Measurements from ENCODE around the gene CMKLR1.

CMKLR1 gene

DNA sequence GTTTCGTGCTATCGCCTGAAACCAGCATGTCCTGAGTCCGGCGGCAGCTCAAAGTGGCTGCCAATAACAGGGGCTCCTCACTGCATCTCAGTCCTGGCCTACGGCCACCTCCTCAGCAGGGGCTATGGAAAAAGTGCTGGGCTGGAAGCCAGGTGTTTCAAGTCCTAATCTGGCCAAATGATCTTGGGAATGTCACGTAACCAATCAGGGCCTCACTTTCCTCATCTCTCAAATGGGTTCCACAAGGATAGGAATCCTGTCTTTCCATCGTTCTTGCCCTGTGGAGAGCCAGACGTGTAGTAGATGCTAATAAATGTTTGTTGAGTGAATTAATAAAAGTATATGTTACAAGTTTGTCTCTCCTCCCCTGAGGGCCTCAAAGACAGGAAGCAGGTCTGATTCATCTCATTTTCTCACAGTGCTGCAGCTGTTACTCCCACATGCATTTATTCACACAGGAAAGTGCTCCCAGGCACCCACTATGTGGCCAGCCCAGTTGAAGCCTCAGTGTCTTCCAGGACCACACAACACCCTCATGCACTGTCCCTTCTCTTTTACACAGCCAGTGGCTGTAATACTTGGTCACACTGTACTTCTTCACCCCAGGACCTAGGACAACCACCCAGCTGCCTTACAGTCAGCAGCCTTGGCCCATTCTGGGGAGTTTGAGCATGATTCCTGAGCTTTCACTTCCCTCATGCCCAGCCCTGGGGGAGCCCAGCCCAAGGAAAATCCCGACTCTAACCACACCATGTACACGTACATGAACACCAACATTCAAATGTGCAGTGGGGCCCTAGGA lies 5.0 kb downstream of the CMKLR1 start:
- Mint-ChIP-seq H3K36me3 (ENCODE audit: low read depth) (no peaks in the 10 kb centered on the region), H3K27me3 (peaks cover 28% of the 10 kb centered on the region), H3K9me3 (no peaks in the 10 kb centered on the region), H3K4me3 (no peak overlapping the region), H3K27ac (no peak overlapping the region), H3K4me1 (ENCODE audit: low read depth) (peaks cover 4% of the 10 kb centered on the region)
- DNase-seq: no peak

DNA sequence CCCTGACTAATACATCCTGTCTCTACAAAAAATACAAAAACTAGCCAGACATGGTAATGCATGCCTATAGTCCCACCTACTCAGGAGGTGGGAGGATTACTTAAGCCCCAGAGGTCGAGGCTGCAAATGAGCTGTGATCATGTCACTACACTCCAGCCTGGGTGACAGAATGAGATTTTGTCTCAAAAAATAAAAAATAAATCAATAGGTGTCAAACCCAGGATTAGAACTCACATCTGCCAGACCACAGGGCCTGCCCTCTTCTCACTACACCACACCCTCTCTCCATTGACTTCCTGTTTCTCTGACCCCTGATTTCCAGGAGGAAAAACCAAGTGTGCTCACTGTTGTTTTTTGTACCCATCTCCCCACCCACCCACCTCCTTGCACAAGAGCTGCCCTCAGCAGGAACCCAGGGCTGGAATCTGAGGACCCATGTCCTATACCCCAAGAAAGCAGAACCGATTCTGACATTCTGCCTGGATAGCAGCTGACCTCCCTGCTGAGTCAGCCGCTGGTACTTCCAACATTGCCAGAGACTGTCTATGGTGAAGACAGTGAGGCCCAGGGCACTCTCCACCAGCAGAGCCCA lies 6.2 kb downstream of the CMKLR1 start:
- Mint-ChIP-seq H3K9me3 (no peaks in the 10 kb centered on the region), H3K4me3 (no peak overlapping the region), H3K27me3 (peaks cover 15% of the 10 kb centered on the region), H3K4me1 (ENCODE audit: low read depth) (peaks cover 4% of the 10 kb centered on the region), H3K27ac (no peak overlapping the region), H3K36me3 (ENCODE audit: low read depth) (no peaks in the 10 kb centered on the region)
- no peak for DNase-seq

DNA sequence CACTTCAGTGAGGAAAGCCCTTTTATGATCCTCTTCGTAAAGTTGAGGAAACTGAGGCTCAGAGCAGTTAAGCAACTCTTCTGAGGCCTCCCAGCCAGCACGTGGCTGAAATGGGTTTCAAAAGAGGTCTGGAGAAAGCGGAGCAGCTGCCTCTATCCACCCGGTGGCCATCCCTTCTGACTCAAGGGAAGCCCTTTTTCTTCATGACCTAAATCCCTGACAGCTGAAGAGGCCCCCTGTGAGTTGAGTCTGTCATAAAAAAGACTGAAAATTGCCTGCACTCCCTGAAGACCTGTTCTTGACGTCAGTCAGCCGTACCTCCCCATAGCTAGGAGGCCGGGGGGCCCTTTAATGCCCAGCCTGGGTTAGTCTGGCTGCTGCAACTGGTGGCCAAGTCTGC lies 10.7 kb downstream of the CMKLR1 start:
- Mint-ChIP-seq H3K4me3 (no peak overlapping the region), H3K27me3 (no peaks in the 10 kb centered on the region), H3K9me3 (no peaks in the 10 kb centered on the region), H3K36me3 (ENCODE audit: low read depth) (no peaks in the 10 kb centered on the region), H3K4me1 (ENCODE audit: low read depth) (no peaks in the 10 kb centered on the region), H3K27ac (no peak overlapping the region)
- DNase-seq: no peak

DNA sequence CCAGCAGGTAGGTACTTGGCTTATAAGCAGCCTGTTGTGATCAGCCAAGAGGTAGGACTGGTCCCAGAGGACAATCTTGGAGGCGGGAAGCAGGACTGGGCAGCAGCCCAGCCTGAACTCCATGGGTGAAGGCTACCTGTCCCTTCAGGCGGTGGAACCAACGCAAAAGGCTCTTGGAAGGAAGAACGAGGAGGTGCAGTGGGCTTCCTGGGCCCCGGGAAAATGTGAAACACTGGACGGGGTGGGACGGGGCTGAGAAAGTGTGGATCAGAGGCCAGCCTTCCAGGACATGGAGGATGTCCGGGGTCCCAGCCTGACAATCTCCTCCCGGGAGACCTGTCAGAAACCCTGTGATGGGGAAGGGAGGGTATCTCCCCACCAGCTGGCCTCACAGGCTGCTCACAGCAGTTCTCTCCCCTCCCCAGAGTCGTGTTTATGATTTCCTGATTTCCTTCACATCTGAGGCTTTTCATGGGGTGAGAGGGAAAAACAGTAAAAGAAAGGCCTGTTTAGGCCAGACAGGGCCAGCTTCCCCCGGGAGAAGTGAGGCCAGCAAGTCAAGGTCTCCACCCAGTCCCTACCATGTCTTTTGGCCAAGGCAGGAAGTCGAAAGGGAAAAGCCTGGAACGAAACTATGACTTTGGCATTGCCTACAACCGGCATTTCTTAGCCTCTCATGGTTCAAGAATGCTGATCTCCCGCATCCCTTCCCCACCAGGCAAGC lies 11.3 kb downstream of the CMKLR1 start:
- no peaks in the 10 kb centered on the region for H3K9me3 Mint-ChIP-seq
- peaks cover under 1% of the 10 kb centered on the region for H3K27me3 Mint-ChIP-seq
- no peak overlapping the region for H3K27ac Mint-ChIP-seq
- no peaks in the 10 kb centered on the region for H3K4me1 Mint-ChIP-seq (ENCODE audit: low read depth)
- no peak overlapping the region for H3K4me3 Mint-ChIP-seq
- DNase-seq: no peak
- H3K36me3 Mint-ChIP-seq (ENCODE audit: low read depth): no peaks in the 10 kb centered on the region

DNA sequence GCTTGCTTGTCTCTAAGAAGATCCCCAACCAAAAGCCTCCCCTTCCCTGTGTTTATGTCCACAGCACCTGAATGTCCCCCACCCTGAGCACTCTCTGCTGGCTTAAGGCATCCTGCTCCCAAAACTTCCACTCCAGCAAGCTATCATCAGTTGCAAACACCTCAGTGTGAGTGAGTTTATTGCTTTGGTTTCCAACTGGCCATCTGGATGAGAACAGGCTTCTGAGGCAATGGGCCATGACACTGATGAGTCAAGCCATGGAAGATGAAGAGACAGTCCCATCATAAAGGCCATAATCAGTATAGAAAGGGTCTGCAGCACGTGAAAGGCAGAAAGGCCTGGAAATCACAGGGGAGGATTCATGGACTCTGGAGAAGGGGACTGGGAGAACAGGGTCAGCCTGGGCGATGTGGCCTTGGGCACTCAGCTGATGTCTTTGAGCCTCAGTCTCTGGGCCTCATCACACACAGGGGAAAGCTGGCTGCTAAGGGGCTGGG lies 12.8 kb downstream of the CMKLR1 start:
- peaks cover 8% of the 10 kb centered on the region for H3K27me3 Mint-ChIP-seq
- no peak overlapping the region for H3K4me3 Mint-ChIP-seq
- H3K36me3 Mint-ChIP-seq (ENCODE audit: low read depth): no peaks in the 10 kb centered on the region
- no peaks in the 10 kb centered on the region for H3K9me3 Mint-ChIP-seq
- no peak for DNase-seq
- no peaks in the 10 kb centered on the region for H3K4me1 Mint-ChIP-seq (ENCODE audit: low read depth)
- H3K27ac Mint-ChIP-seq: no peak overlapping the region

DNA sequence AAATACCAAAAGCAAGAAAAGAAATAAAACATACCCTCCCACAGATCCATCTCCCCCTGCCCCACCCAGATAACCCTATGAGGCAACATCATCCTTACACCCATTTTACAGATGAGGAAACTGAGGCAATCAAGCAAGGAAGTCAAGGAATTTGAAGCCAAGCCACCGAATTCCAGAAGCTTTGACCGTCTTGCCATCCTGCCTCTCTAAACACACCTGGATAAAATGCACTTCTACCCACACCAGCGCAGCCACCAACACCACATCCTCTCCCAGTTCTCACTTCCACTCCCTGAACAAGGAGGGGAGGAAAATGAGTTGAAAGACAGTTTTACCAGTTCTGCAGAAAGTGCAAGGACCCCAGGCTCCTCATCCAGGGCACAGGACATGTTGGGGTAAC lies 13.6 kb downstream of the CMKLR1 start:
- H3K27ac Mint-ChIP-seq: no peak overlapping the region
- H3K27me3 Mint-ChIP-seq: peaks cover 8% of the 10 kb centered on the region
- H3K9me3 Mint-ChIP-seq: no peaks in the 10 kb centered on the region
- no peak for DNase-seq
- no peaks in the 10 kb centered on the region for H3K36me3 Mint-ChIP-seq (ENCODE audit: low read depth)
- no peaks in the 10 kb centered on the region for H3K4me1 Mint-ChIP-seq (ENCODE audit: low read depth)
- no peak overlapping the region for H3K4me3 Mint-ChIP-seq

DNA sequence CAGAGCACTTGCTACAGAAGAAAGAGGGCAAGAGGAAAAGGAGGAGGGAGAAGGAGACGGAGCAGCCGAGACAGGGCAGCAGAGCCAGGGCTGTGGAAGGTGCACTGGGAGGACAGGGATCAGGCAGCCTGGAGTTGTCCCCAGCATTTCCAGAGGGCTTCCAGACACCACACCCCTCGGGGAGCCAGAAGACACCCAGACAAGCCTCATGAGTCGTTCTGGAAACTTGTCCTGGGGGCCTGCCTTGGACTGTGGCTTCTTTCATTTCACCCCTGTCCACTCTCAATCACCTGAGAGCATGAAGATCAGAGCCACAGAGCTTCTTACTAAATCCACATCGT lies 14.1 kb downstream of the CMKLR1 start:
- no peak overlapping the region for H3K4me3 Mint-ChIP-seq
- H3K4me1 Mint-ChIP-seq (ENCODE audit: low read depth): no peaks in the 10 kb centered on the region
- peaks cover 8% of the 10 kb centered on the region for H3K27me3 Mint-ChIP-seq
- no peaks in the 10 kb centered on the region for H3K9me3 Mint-ChIP-seq
- H3K27ac Mint-ChIP-seq: no peak overlapping the region
- H3K36me3 Mint-ChIP-seq (ENCODE audit: low read depth): no peaks in the 10 kb centered on the region
- no peak for DNase-seq

DNA sequence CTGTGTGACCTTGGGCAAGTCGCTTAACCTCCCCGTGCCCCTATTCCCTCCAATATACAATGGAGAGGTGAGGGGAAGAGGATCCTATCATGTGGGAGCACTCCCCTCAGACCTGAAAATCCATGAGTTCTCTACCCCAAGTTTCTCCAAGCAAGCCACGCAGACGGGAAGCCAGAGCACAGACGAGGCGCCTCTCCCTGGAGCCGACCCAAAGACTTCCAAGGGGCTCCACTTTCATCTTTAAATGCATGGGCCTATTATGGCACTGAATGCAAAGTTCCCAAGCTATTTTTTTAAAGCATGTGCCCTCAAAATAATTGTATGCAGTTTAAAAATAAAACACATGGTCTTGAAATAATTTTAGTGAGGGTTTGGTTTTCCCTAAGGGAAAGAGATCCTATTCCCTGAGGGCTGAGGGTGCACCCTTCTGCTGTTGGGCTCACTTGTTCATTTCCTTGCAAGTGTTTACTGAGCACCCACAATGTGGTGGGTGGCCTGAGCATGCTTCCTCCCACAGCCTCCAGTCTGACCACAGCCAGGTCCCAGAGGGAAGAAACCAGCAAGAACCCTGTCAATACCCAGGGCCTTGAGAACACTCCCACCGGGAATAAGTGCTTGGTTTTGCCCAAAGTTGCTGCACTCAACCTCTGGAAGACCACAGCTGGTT lies 14.6 kb downstream of the CMKLR1 start:
- no peak for DNase-seq
- no peak overlapping the region for H3K27ac Mint-ChIP-seq
- H3K9me3 Mint-ChIP-seq: no peaks in the 10 kb centered on the region
- peaks cover 8% of the 10 kb centered on the region for H3K27me3 Mint-ChIP-seq
- no peaks in the 10 kb centered on the region for H3K36me3 Mint-ChIP-seq (ENCODE audit: low read depth)
- no peak overlapping the region for H3K4me3 Mint-ChIP-seq
- no peaks in the 10 kb centered on the region for H3K4me1 Mint-ChIP-seq (ENCODE audit: low read depth)

DNA sequence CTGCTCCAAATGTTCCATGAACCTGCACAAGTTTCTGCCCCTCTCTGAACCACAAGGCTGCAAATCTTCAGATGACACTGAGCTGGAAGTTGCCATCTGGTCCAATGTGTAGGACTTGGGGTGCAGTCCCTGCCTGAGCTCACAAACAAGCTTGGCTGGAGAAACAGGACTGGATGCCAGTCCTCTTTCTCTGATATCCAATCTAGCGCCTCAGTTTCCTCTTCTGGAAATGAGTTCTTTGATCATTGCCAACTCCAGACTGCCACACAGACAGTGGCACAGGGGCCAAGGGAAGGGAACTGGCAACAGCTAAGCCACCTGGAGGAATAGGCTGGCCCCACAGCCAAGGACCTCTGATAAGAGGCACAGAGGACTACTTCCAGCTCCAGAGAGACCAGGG lies 15.5 kb downstream of the CMKLR1 start:
- Mint-ChIP-seq H3K27ac (no peak overlapping the region), H3K27me3 (peaks cover 8% of the 10 kb centered on the region), H3K4me3 (no peak overlapping the region), H3K9me3 (no peaks in the 10 kb centered on the region), H3K36me3 (ENCODE audit: low read depth) (no peaks in the 10 kb centered on the region), H3K4me1 (ENCODE audit: low read depth) (no peaks in the 10 kb centered on the region)
- no peak for DNase-seq

DNA sequence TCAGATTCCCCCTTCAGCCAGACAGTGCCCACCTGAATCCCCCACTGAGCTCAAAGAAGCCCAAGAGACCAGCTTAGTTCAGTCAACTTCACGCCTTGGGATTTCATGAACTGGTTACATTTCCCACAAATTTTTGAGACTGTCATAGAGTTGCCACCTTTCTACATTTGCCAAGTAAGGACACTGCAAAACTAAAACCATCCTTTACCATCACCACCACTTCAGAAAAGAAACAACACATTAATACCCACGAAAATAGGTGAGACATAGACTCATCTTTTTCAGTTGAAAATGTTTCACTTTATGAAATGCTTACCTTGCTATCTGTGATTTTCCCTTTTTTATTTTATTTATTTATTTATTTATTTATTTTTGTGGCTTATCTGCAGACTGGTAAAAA lies 16.1 kb downstream of the CMKLR1 start:
- Mint-ChIP-seq H3K9me3 (no peaks in the 10 kb centered on the region), H3K27ac (no peak overlapping the region), H3K36me3 (ENCODE audit: low read depth) (no peaks in the 10 kb centered on the region), H3K4me3 (no peak overlapping the region), H3K4me1 (ENCODE audit: low read depth) (no peaks in the 10 kb centered on the region), H3K27me3 (peaks cover 8% of the 10 kb centered on the region)
- DNase-seq: no peak

DNA sequence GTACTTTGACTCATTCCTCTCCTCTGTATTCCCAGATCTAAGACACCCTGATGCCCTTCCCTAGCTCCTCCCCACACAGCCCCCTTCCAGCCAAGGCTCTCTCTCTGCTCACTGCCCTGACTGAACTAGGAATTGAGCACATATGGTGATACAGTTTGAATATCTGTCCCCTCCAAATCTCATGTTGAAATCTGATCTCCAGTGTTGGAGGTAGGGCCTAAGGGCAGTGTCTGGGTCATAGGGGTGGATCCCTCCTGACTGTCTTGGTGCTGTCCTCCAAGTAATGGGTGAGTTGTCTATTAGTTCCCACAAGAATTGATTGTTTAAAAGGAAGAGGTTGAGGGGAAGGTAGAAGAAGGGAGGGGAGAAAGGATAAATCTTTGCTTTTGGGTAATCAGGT lies 17.4 kb downstream of the CMKLR1 start:
- no peak overlapping the region for H3K4me3 Mint-ChIP-seq
- H3K27me3 Mint-ChIP-seq: peaks cover 8% of the 10 kb centered on the region
- no peak for DNase-seq
- no peaks in the 10 kb centered on the region for H3K9me3 Mint-ChIP-seq
- H3K36me3 Mint-ChIP-seq (ENCODE audit: low read depth): no peaks in the 10 kb centered on the region
- no peak overlapping the region for H3K27ac Mint-ChIP-seq
- no peaks in the 10 kb centered on the region for H3K4me1 Mint-ChIP-seq (ENCODE audit: low read depth)

DNA sequence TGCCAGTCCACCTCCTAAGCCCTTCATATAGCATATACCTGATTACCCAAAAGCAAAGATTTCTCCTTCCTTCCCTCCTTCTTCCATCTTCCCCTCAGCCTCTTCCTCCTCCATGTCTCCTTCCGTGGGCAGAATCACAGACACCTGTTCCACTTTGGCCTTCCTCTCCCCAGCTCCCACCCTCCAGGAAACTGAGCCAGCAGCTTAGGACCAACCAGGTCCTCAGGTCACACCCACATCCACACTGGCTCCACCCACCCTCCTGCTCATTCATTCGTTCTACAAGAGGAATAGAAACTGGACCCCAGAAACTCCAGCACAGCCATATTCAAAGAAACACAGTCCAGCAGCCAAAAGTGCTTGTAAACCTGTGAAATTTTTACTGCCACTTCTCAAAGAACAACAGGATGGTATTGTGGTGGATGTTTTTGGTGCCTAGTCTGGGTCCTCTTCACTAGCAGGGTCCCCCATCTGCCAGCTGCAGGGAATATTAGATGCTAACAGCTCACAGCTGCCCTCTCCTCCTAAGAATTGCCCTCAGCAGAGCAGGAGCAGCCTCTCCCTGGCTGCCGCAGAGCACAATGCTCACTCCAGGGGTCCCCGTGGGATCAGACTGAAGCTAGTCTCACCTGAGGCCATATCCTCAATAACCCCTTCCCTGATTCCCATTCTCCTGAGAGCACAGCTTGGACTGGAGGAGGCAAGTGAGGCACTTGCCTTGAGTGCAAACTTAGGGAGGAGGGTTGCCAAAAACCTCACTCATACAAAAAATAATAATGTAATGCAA lies 18.4 kb downstream of the CMKLR1 start:
- Mint-ChIP-seq H3K4me1 (ENCODE audit: low read depth) (no peaks in the 10 kb centered on the region), H3K4me3 (no peak overlapping the region), H3K27ac (no peak overlapping the region), H3K9me3 (no peaks in the 10 kb centered on the region), H3K36me3 (ENCODE audit: low read depth) (no peaks in the 10 kb centered on the region), H3K27me3 (peaks cover 8% of the 10 kb centered on the region)
- DNase-seq: no peak

DNA sequence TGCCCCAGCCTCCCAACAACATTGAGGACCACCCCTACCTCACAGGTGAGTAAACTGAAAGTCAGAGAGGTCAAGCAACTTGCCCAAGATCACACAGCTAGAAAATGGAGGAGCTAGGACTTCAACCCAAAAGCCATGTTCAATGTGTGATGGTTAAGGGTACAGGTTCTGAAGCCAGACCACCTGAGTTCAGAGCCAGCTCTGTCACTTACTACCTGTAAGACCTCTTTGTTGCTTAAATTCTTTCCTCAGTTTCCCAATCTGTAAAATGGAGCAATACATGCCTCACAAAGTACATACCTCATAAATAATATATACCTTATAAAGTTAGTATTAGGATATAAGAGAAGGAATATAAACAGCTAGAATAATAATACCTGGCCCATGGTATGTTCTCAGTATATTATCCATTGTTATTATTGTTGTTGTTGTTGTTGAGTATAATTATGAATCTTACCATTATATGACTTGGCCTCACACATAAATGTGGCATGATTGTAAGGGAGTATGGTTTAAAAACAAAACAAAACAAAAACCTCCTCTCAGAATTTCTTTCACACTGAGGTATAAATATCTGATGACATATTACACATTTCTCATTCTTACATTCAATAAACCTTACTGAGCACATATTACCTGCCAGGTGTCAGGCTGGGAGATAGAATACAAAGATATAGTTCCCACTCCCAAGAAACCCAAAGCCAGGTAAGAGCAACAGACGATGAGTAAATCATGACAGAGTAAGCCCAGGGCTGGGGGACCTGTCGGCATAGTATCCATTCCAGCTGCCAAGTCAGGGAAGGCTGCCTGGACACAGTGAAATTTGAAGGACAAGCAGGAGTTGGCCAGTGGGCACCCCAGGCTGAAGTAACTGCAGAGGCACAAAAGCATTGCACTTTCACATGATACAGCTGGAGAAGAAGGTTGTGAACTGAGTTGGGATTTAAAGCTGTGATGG lies 19.6 kb downstream of the CMKLR1 start:
- Mint-ChIP-seq H3K27me3 (peaks cover 8% of the 10 kb centered on the region), H3K36me3 (ENCODE audit: low read depth) (no peaks in the 10 kb centered on the region), H3K4me1 (ENCODE audit: low read depth) (no peaks in the 10 kb centered on the region), H3K4me3 (no peak overlapping the region), H3K27ac (no peak overlapping the region), H3K9me3 (no peaks in the 10 kb centered on the region)
- DNase-seq: no peak
